Natural killer cell (primary cell): ENCODE results near the gene NDUFB4. TPM values are rescaled to one million over a fixed set of nuclear protein-coding genes. Genes with fewer than 3 reads are reported as not detected.
"Not testable (repeated sequence)": the region's sequence is repeated elsewhere in the genome, so short reads cannot be mapped to it uniquely, and the experiment has no call there.

ENCODE experiments used
- ATAC-seq, 3 donors: fragments of 150-1000 bp in 2 of 3; fragments of 200-7000 bp in 1 of 3; cut with Tn5 transposase; 1 replicate in 1 of 3; 2 replicates in 2 of 3; pipeline ENCODE4 v1.10.0; 2021; ENCODE audit warnings: mild to moderate bottlenecking in 2 of 3, moderate library complexity in 2 of 3
- DNase-seq, 2 donors: peaks; one replicate each; pipeline versions ENCODE4 v3.0.0 to v3.0.0-alpha.2; 2013 to 2021; ENCODE audit warnings: mixed read lengths in 1 of 2
- H3K27ac ChIP-seq: one replicate; pipeline ENCODE4 v1.5.1; 2013; ENCODE audit warnings: mild to moderate bottlenecking, low read length
- H3K27me3 ChIP-seq: one replicate; pipeline ENCODE4 v1.6.1; 2013; ENCODE audit warnings: low read length; ENCODE audit not compliant: control insufficient read depth, insufficient read depth
- H3K36me3 ChIP-seq: one replicate; pipeline ENCODE4 v1.6.1; 2013; ENCODE audit warnings: low read length; ENCODE audit not compliant: control insufficient read depth, insufficient read depth
- H3K4me1 ChIP-seq: one replicate; pipeline ENCODE4 v1.6.1; 2013; ENCODE audit warnings: low read length; ENCODE audit not compliant: control insufficient read depth, insufficient read depth
- H3K4me3 ChIP-seq: one replicate; pipeline ENCODE4 v1.5.1; 2013; ENCODE audit warnings: low read length
- H3K9me3 ChIP-seq: one replicate; pipeline ENCODE4 v1.6.1; 2013; ENCODE audit warnings: low read length; ENCODE audit not compliant: control insufficient read depth, insufficient read depth
- H3K27ac Mint-ChIP-seq, 2 donors: one replicate each; pipeline ENCODE4 v1.8.0; 2022; ENCODE audit warnings: mild to moderate bottlenecking in 2 of 2, mixed read lengths in 2 of 2, moderate library complexity in 1 of 2
- H3K27me3 Mint-ChIP-seq, 2 donors: one replicate each; pipeline ENCODE4 v1.8.0; 2022; ENCODE audit warnings: low read depth in 2 of 2, mixed read lengths in 2 of 2
- H3K36me3 Mint-ChIP-seq: one replicate; pipeline ENCODE4 v1.8.0; 2022; ENCODE audit warnings: mixed read lengths
- H3K4me1 Mint-ChIP-seq, 2 donors: one replicate each; pipeline ENCODE4 v1.8.0; 2022; ENCODE audit warnings: mixed read lengths in 2 of 2
- H3K4me3 Mint-ChIP-seq: one replicate; pipeline ENCODE4 v1.8.0; 2022; ENCODE audit warnings: mild to moderate bottlenecking, moderate library complexity, mixed read lengths
- H3K9me3 Mint-ChIP-seq, 2 donors: one replicate each; pipeline ENCODE4 v1.8.0; 2022; ENCODE audit warnings: mixed read lengths in 2 of 2
- CTCF ChIP-seq: fragments of 200-600 bp; IDR thresholded peaks from one replicate; pipeline ENCODE4 v1.8.0; 2022; ENCODE audit warnings: antibody characterized with exemption
- WGBS: methylation state at CpG from one replicate; pipeline ENCODE4 v1.1.7; 2013; ENCODE audit warnings: missing lambda C conversion rate; ENCODE audit not compliant: insufficient coverage; 5-methylcytosine and 5-hydroxymethylcytosine counted together
- intact Hi-C: fragments of 100-400 bp; cut with micrococcal nuclease; formaldehyde crosslinking; loops from one replicate; pipeline ENCODE4 v1.14.2; 2022
- total RNA-seq, 4 donors: library from RNA; stranded (reverse); fragments of 120-200 nt in 1 of 4; gene quantifications; one replicate each; pipeline versions ENCODE4 v1.2.3 to v1.2.4, GENCODE V29; 2013 to 2022

NDUFB4 gene
- total RNA-seq, 3 donors from 2014 or later (not counting 1 experiment from before 2014, with no cell fraction given): 59.5 to 86.9 (median 65.2) TPM

GRCh38 chr3:120608506-120608905 is 12.4 kb downstream of the NDUFB4 start:
- H3K27me3 Mint-ChIP-seq: peaks cover 17 to 29% of the 10 kb centered on the region in 2 donors
- no peaks in the 10 kb centered on the region for H3K9me3 Mint-ChIP-seq
- Histone ChIP-seq H3K36me3 (no peaks in the 10 kb centered on the region), H3K4me1 (no peaks in the 10 kb centered on the region), H3K4me3 (no peak overlapping the region), H3K27me3 (no peaks in the 10 kb centered on the region), H3K27ac (no peak overlapping the region), H3K9me3 (no peaks in the 10 kb centered on the region)
- DNase-seq (no peak), ATAC-seq (no peak)
- no peak overlapping the region for H3K27ac Mint-ChIP-seq
- no peaks in the 10 kb centered on the region for H3K4me1 Mint-ChIP-seq
- TF ChIP-seq CTCF: no peak
- intact Hi-C loops: no loop called here
- no peak overlapping the region for H3K4me3 Mint-ChIP-seq
- WGBS: 98% methylated on average over 3 of the region's 4 CpGs
- no peaks in the 10 kb centered on the region for H3K36me3 Mint-ChIP-seq

GRCh38 chr3:120614765-120615164 is 18.6 kb downstream of the NDUFB4 start:
- Histone ChIP-seq H3K4me1 (no peaks in the 10 kb centered on the region), H3K27ac (no peak overlapping the region), H3K4me3 (no peak overlapping the region), H3K9me3 (no peaks in the 10 kb centered on the region), H3K36me3 (no peaks in the 10 kb centered on the region), H3K27me3 (no peaks in the 10 kb centered on the region)
- Mint-ChIP-seq H3K27ac (no peak overlapping the region), H3K4me3 (no peak overlapping the region), H3K9me3 (no peaks in the 10 kb centered on the region), H3K36me3 (no peaks in the 10 kb centered on the region), H3K27me3 (peaks cover 9 to 26% of the 10 kb centered on the region in 2 donors), H3K4me1 (no peaks in the 10 kb centered on the region)
- no peak for DNase-seq
- no peak for ATAC-seq
- intact Hi-C loops: no loop called here
- no peak for TF ChIP-seq CTCF
- 93% methylated on average over 4 of the region's 8 CpGs for WGBS

- DNase-seq: no peak
- no peaks in the 10 kb centered on the region for H3K9me3 ChIP-seq
- Mint-ChIP-seq H3K27ac (no peak overlapping the region), H3K4me3 (no peak overlapping the region), H3K36me3 (no peaks in the 10 kb centered on the region), H3K9me3 (no peaks in the 10 kb centered on the region), H3K4me1 (no peaks in the 10 kb centered on the region), H3K27me3 (peaks cover 5 to 14% of the 10 kb centered on the region in 2 donors)
- H3K4me3 ChIP-seq: no peak overlapping the region
- no peaks in the 10 kb centered on the region for H3K27me3 ChIP-seq
- H3K27ac ChIP-seq: no peak overlapping the region
- WGBS: 79% methylated on average over 13 of the region's 13 CpGs
- no peak for ATAC-seq
- intact Hi-C loops: no loop called here
- H3K4me1 ChIP-seq: no peaks in the 10 kb centered on the region
- TF ChIP-seq CTCF: no peak
- no peaks in the 10 kb centered on the region for H3K36me3 ChIP-seq
Observed at GRCh38 chr3:120615847-120616609, 19.9 kb downstream of the NDUFB4 start.

GRCh38 chr3:120616745-120617144 is 20.6 kb downstream of the NDUFB4 start:
- H3K4me1 Mint-ChIP-seq, H3K27me3 ChIP-seq, H3K4me3 ChIP-seq, H3K4me1 ChIP-seq, H3K27ac Mint-ChIP-seq, H3K9me3 ChIP-seq, ATAC-seq, DNase-seq, H3K27me3 Mint-ChIP-seq, H3K36me3 Mint-ChIP-seq, intact Hi-C loops, H3K4me3 Mint-ChIP-seq, H3K27ac ChIP-seq, H3K9me3 Mint-ChIP-seq, H3K36me3 ChIP-seq: not testable (repeated sequence)
- WGBS: 94% methylated on average over 7 of the region's 8 CpGs
